Osteocyte (in vitro differentiated cells): ENCODE results near the gene ZFAND2B. TPM values are rescaled to one million over a fixed set of nuclear protein-coding genes. Genes with fewer than 3 reads are reported as not detected.

ENCODE experiments used
- DNase-seq: peaks from one replicate; pipeline ENCODE4 v3.0.0; 2021; ENCODE audit warnings: mixed read lengths; ENCODE audit not compliant: unreplicated experiment; ENCODE audit errors: extremely low spot score
- H3K27ac Mint-ChIP-seq: one replicate; pipeline ENCODE4 v1.8.0; 2021; ENCODE audit warnings: mild to moderate bottlenecking, mixed read lengths; ENCODE audit not compliant: unreplicated experiment
- H3K27me3 Mint-ChIP-seq: one replicate; pipeline ENCODE4 v1.8.0; 2021; ENCODE audit warnings: mixed read lengths; ENCODE audit not compliant: unreplicated experiment
- H3K36me3 Mint-ChIP-seq: one replicate; pipeline ENCODE4 v1.8.0; 2021; ENCODE audit warnings: mixed read lengths; ENCODE audit not compliant: unreplicated experiment
- H3K4me1 Mint-ChIP-seq: one replicate; pipeline ENCODE4 v1.8.0; 2021; ENCODE audit warnings: mixed read lengths; ENCODE audit not compliant: unreplicated experiment
- H3K4me3 Mint-ChIP-seq: one replicate; pipeline ENCODE4 v1.8.0; 2021; ENCODE audit warnings: mild to moderate bottlenecking, moderate library complexity, mixed read lengths; ENCODE audit not compliant: unreplicated experiment
- H3K9me3 Mint-ChIP-seq: one replicate; pipeline ENCODE4 v1.8.0; 2021; ENCODE audit warnings: mixed read lengths; ENCODE audit not compliant: unreplicated experiment
- total RNA-seq: library from RNA; stranded (reverse); gene quantifications from 2 replicates; pipeline ENCODE4 v1.2.1, GENCODE V29; 2021
- TF ChIP-seq, protein P1 (sequence below): fragments of 200-600 bp; sonication (generic); IDR thresholded peaks from 2 replicates; pipeline ENCODE4 v1.5.0; 2021; ENCODE audit warnings: antibody characterized with exemption, mild to moderate bottlenecking, moderate library complexity

The ZFAND2B gene
- total RNA-seq, 1 donor from 2014 or later: 31.4 TPM

DNA sequence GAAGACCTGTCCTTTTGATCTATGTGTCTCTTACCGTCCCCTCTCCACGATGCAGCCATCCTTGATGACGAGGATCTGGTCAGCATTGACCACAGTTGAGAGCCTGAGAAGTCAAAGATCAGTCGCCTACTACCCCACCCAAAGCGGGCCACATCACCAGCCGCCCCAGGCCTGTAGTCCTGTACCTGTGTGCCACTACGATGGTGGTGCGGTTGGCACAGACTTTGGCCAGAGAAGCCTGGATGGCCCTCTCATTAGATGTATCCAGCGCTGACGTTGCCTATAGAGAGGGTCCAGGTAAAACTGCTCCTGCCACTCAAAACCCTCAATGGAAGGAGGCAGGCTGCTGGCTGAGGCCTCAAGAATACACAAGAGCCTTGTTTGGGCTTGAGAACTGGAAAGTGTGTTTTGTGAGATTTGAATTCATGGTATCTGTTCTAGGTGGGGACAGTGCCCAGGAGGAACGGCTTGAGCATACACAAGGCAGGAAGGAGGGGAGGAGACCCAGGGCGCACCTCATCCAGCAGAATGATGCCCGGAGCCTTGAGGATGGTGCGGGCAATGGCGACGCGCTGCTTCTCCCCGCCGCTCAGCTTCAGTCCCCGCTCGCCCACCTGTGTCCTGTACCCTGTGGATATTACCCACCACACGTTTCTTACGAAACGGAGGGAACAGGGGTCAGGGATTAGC, 3.8 kb downstream of the ZFAND2B start:
- H3K4me3 Mint-ChIP-seq: no peak overlapping the region
- peaks cover 22% of the 10 kb centered on the region for H3K36me3 Mint-ChIP-seq
- TF ChIP-seq, protein P1, sequence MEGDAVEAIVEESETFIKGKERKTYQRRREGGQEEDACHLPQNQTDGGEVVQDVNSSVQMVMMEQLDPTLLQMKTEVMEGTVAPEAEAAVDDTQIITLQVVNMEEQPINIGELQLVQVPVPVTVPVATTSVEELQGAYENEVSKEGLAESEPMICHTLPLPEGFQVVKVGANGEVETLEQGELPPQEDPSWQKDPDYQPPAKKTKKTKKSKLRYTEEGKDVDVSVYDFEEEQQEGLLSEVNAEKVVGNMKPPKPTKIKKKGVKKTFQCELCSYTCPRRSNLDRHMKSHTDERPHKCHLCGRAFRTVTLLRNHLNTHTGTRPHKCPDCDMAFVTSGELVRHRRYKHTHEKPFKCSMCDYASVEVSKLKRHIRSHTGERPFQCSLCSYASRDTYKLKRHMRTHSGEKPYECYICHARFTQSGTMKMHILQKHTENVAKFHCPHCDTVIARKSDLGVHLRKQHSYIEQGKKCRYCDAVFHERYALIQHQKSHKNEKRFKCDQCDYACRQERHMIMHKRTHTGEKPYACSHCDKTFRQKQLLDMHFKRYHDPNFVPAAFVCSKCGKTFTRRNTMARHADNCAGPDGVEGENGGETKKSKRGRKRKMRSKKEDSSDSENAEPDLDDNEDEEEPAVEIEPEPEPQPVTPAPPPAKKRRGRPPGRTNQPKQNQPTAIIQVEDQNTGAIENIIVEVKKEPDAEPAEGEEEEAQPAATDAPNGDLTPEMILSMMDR: no peak
- DNase-seq: no peak
- peaks cover 25% of the 10 kb centered on the region for H3K4me1 Mint-ChIP-seq
- no peaks in the 10 kb centered on the region for H3K9me3 Mint-ChIP-seq
- H3K27ac Mint-ChIP-seq: no peak overlapping the region
- no peaks in the 10 kb centered on the region for H3K27me3 Mint-ChIP-seq

DNA sequence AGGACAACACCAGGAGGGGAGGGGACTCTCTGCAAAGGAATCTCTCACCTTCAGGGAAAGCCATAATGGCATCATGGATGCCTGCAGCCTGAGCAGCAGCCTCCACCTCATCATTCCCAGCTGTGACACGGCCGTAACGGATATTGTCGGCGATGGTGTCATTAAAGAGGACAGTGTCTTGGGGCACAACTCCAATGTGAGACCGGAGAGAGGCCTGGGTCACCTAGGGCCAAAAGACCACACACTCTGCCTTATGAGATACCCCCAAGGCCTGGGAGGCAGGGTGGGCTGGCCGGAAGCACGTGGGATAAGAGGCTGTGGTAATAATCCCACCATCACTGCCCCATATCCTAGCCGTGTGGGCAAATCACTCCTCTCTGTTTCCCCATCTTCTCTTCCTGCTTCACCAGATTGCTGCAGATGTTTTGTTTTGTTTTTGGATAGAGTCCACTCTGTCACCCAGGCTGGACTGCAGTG, 4.3 kb downstream of the ZFAND2B start:
- H3K4me1 Mint-ChIP-seq: peaks cover 25% of the 10 kb centered on the region
- TF ChIP-seq, protein P1: no peak
- H3K36me3 Mint-ChIP-seq: peaks cover 22% of the 10 kb centered on the region
- no peak for DNase-seq
- H3K9me3 Mint-ChIP-seq: no peaks in the 10 kb centered on the region
- no peak overlapping the region for H3K27ac Mint-ChIP-seq
- no peak overlapping the region for H3K4me3 Mint-ChIP-seq
- H3K27me3 Mint-ChIP-seq: no peaks in the 10 kb centered on the region

DNA sequence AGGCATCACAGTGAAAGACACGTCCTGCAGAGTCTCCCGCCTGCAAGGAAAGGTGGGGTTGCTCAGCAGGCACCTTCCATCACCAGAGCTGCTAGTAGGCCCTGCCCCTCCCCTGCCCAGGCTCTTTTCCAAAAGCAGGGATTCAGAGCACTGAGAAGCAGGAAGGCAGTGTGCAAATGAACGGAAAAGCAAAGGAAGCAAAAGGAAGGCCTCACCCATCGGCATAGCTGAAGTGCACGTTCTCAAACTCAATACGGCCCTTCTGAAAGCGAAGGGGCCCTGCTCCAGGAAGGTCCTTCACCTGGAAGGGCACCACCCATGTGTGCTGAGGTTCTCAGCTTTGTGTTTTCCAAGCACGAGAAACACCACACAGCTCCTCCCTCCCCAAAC, 6.4 kb downstream of the ZFAND2B start:
- TF ChIP-seq, protein P1: no peak
- no peak overlapping the region for H3K27ac Mint-ChIP-seq
- H3K4me3 Mint-ChIP-seq: no peak overlapping the region
- peaks cover 24% of the 10 kb centered on the region for H3K4me1 Mint-ChIP-seq
- DNase-seq: no peak
- H3K27me3 Mint-ChIP-seq: no peaks in the 10 kb centered on the region
- peaks cover 22% of the 10 kb centered on the region for H3K36me3 Mint-ChIP-seq
- H3K9me3 Mint-ChIP-seq: no peaks in the 10 kb centered on the region

DNA sequence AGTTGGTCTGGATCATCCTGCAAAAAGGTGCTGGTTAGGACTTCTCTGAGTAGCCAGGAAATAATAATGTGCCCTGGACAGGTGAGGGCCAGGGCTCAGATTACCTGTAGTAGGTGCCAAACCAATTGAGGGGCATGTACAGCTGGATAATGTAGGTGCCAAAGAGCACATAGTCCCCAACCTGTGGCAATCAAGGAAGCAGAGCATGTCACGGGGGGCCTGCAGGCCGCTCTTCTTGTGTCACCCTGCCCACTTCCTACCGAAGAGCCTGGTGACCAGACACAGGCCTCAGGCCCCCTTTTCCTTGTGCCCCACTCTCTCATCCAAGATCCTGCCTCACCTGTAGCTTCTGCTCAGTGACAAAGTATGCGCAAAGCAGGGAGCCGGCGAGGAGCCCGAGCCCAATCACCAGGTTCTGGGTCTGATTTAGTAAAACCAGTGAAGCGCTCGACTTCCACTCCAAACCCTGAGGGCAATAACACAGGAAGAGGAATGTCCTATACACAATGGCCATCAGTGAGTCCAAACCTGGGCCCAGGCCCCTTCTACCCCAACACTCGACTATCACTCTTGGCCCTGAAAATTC, 7.0 kb downstream of the ZFAND2B start:
- TF ChIP-seq, protein P1: no peak
- Mint-ChIP-seq H3K36me3 (peaks cover 17% of the 10 kb centered on the region), H3K27me3 (no peaks in the 10 kb centered on the region), H3K9me3 (no peaks in the 10 kb centered on the region), H3K27ac (no peak overlapping the region), H3K4me3 (no peak overlapping the region), H3K4me1 (peaks cover 19% of the 10 kb centered on the region)
- DNase-seq: no peak

DNA sequence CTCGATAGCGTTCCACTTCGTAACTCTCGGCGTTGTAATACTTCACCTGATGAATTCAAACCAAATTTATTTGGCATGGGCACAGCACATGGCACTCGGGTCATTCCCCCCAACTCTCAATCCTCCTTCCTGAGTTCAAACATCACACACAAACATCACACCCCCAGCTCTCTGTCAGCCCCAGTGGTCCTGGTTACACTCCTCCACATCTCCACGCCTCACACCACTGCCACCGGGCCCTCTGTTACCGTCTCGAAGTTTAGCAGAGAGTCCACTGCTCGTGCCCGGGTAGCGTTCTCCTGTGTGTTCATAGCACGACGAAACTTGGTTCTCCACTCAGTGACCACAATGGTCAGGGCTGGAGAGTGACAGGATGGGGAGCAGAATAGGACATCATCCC, 7.6 kb downstream of the ZFAND2B start:
- DNase-seq: no peak
- TF ChIP-seq, protein P1: no peak
- Mint-ChIP-seq H3K27ac (peak overlapping the region; percentile 33), H3K4me1 (peaks cover 21% of the 10 kb centered on the region), H3K27me3 (no peaks in the 10 kb centered on the region), H3K4me3 (no peak overlapping the region), H3K36me3 (peaks cover 17% of the 10 kb centered on the region), H3K9me3 (no peaks in the 10 kb centered on the region)
